Measurements from ENCODE around the gene MYO18B.

Gene MYO18B, protein sequence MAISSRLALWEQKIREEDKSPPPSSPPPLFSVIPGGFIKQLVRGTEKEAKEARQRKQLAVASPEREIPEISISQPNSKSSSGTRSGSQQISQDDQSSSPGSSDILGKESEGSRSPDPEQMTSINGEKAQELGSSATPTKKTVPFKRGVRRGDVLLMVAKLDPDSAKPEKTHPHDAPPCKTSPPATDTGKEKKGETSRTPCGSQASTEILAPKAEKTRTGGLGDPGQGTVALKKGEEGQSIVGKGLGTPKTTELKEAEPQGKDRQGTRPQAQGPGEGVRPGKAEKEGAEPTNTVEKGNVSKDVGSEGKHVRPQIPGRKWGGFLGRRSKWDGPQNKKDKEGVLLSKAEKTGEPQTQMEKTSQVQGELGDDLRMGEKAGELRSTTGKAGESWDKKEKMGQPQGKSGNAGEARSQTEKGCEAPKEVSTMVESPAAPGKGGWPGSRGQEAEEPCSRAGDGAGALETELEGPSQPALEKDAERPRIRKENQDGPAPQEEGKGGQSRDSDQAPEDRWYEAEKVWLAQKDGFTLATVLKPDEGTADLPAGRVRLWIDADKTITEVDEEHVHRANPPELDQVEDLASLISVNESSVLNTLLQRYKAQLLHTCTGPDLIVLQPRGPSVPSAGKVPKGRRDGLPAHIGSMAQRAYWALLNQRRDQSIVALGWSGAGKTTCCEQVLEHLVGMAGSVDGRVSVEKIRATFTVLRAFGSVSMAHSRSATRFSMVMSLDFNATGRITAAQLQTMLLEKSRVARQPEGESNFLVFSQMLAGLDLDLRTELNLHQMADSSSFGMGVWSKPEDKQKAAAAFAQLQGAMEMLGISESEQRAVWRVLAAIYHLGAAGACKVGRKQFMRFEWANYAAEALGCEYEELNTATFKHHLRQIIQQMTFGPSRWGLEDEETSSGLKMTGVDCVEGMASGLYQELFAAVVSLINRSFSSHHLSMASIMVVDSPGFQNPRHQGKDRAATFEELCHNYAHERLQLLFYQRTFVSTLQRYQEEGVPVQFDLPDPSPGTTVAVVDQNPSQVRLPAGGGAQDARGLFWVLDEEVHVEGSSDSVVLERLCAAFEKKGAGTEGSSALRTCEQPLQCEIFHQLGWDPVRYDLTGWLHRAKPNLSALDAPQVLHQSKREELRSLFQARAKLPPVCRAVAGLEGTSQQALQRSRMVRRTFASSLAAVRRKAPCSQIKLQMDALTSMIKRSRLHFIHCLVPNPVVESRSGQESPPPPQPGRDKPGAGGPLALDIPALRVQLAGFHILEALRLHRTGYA (N-terminal part only)

DNA sequence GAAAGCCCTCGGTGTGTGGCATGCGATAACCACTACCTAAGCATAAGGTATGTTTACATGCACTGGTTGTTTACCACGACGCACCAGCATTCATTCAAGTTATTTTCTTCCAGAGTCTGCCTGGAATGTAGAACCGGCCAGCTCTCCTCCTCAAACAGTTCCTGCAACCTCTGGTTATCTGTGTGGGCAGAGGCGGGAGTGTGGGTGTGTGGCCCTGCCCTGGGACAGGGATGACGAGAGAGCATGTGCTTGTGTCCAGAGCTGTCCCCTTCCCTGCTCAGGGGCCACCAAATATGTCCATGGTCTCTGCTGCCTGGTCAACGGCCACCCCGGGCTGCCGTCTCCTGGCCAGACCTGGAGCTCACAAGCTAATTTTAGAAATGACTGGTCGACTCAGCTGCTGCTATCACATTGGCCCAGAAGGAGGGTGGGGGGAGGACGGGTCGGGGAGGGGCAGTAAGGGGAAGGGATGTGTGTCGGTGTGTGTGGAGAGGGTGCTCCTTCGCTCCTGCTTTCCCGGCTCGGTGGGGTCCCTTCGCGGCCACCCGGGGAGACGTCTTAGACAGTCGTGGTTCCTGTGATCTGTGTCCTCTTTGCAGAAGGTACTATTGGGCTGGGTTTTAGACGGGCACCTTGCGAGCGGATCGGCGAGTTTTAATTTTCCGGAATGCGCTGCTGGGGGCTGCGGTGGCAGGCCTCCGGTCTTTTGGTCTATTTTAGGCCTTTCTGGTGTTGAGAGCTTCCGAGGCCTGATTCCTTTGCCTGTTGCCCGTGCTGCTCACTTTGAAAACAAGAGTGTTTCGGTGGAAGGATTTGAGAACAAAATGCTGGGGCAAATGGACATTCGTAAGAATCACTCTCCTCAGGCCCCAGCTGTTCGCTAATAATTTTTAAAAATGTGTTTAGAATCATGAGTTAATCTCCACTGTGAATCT lies at the start of gene MYO18B:
MYO18B (plus strand) TSS at position 497 of the 935 bp plus-strand sequence. CDS start 18,905 bp downstream, outside the sequence.
- Mint-ChIP-seq H3K36me3 (peaks cover 42% of the 10 kb centered on the region), H3K9me3 (peaks cover 17% of the 10 kb centered on the region), H3K27me3 (no peaks in the 10 kb centered on the region), H3K4me1 (peaks cover 79% of the 10 kb centered on the region), H3K27ac (peak within 1 kb of the TSS; percentile 55), H3K4me3 (no peak within 1 kb of the TSS)
- CTCF ChIA-PET = no interaction called here
- no peak for DNase-seq

DNA sequence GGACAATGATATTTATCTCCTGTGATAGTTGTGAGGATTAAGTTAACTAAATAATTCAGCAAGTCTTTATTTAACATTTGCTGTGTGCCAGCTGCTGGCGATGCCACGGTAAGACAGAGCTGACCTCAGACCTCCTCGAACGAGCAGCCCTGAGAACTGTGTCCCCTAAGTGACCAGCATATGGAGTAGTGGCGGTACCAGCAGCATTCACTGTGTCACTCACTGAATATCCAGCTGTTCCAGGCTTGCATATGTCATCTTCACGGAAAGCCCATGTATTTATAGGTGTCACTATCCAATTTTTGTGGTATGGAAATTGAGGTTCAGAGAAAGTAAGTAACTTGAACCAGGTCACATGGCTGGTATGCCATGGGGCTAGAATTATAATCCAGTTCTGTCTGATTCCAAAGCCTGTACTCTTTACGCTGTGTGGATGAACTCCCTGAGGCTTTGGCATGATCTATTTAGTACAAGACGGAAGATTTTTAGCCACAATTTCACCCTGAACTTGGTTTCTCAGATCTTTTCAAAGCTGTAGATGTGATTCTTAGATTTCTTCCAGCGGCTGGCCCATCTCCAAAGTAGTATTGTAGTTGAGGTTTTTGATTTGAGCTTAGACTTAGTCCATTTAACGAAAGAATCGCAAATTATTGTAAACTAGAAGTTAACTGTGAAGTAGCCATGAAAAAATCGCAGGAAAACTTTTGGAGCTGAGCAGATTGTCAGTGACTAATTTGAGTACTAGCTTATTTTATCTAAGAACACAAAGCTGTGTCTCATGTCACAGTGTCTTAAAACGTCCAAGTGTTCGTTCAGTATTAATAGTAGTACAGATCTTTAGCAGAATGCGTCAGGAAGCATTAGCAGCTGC lies 49.4 kb upstream of the MYO18B start:
- Mint-ChIP-seq H3K27ac (no peak overlapping the region), H3K4me1 (no peaks in the 10 kb centered on the region), H3K9me3 (no peaks in the 10 kb centered on the region), H3K27me3 (no peaks in the 10 kb centered on the region), H3K36me3 (peaks cover 54% of the 10 kb centered on the region), H3K4me3 (no peak overlapping the region)
- CTCF ChIA-PET = interaction anchor here (0.9 to 1.2 kb wide), 2 partner anchors 80 to 230 kb away, joined by 3 read pairs; no protein-coding TSS in a partner anchor
- DNase-seq = no peak

DNA sequence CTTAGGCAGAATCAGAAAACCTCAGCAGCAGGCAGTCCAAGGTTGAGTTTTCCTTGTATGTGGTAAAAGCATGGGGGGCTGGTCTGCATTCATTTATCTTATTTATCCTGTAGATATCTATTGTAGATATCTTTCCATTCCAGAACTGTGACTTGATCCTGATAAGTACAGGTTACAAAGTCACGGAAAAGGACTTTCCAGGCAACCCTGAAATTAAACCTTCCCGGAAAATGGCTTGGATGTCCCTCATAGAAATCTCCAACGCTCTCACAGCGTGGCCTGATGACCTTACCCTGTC lies 48.8 kb upstream of the MYO18B start:
- H3K27ac Mint-ChIP-seq = no peak overlapping the region
- no peaks in the 10 kb centered on the region for H3K27me3 Mint-ChIP-seq
- no peaks in the 10 kb centered on the region for H3K4me1 Mint-ChIP-seq
- H3K9me3 Mint-ChIP-seq = no peaks in the 10 kb centered on the region
- DNase-seq = no peak
- CTCF ChIA-PET = interaction anchor here (0.9 to 1.2 kb wide), 2 partner anchors 80 to 230 kb away, joined by 3 read pairs; no protein-coding TSS in a partner anchor
- H3K4me3 Mint-ChIP-seq = no peak overlapping the region
- H3K36me3 Mint-ChIP-seq = peaks cover 58% of the 10 kb centered on the region

DNA sequence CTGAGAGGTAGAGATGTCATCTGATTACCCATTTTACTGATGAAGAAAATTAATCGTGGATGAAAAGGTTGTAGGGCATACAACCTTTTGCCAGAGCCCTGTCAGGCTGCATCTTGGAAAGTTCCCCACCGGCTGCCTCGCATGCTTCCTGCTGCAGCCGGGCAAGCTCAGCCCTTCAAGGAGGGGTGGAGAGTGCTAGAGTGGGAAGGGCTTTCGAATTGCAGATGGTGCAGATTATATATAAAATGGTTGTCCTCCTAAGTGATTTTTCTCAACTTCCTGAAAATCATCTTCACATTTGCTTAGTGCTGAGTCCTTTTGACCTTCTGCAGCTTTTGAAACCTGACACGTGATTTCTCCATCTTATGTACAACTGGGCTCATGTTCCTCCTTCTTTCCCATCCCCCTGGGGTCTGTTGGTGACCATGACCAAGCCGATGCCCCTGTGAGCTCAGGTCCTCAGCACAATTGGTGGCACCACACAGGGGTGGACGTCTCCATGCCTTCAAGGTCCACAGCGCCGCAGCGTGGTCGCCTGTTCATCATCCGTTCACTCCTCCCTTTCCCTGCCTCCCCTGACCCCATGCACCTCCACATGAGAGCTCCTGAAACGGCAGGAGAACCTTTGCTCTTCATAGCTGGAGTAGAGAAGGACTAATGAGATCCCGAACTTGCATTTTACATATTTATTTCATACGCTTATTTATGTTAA lies 47.6 kb upstream of the MYO18B start:
- CTCF ChIA-PET = no interaction called here
- H3K27ac Mint-ChIP-seq = peak overlapping the region; percentile 13
- H3K36me3 Mint-ChIP-seq = peaks cover 61% of the 10 kb centered on the region
- no peak for DNase-seq
- no peaks in the 10 kb centered on the region for H3K9me3 Mint-ChIP-seq
- H3K4me3 Mint-ChIP-seq = no peak overlapping the region
- H3K27me3 Mint-ChIP-seq = no peaks in the 10 kb centered on the region
- H3K4me1 Mint-ChIP-seq = peaks cover 4% of the 10 kb centered on the region

DNA sequence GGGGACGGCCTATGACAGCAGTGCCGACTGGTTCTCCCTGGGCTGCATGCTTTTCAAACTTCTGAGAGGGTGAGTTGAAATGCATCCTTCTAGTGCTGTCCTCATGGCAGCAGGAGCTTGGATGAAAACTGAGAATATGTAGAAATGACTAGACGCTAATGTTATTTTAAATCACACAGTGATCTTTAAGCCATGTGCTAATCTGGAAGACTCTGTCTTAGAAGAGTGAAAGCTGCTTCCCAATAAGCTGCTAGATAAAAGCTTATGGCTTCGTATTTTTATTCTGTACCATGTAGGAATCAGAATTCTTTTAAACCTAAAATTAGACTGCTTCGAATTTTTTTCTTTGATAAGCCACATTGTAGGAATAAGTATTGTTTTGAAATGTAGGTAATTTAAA lies 46.8 kb upstream of the MYO18B start:
- Mint-ChIP-seq H3K4me1 (peaks cover 7% of the 10 kb centered on the region), H3K4me3 (no peak overlapping the region), H3K9me3 (no peaks in the 10 kb centered on the region), H3K36me3 (peaks cover 56% of the 10 kb centered on the region), H3K27me3 (no peaks in the 10 kb centered on the region), H3K27ac (no peak overlapping the region)
- CTCF ChIA-PET = no interaction called here
- DNase-seq = no peak

DNA sequence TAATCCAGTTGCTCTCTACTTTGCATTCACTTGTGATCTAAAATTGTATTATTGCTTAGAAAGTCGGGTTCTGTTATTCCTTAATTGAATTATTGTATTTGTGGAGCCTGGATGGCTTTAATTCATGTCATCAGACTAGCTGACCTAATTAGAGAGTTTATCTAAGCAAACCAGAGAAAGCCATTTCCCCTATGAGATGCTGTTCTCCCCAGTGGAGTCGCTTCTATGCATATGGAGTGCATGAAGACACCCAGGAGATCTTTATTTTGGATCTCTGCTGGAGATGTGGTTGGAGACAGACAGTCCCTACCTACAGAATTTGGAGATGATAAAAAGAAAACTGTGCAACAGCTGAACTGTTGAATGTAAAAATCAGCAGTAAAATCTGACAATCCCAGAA lies 45.2 kb upstream of the MYO18B start:
- Mint-ChIP-seq H3K36me3 (peaks cover 48% of the 10 kb centered on the region), H3K9me3 (no peaks in the 10 kb centered on the region), H3K27ac (no peak overlapping the region), H3K4me1 (peaks cover 15% of the 10 kb centered on the region), H3K4me3 (no peak overlapping the region), H3K27me3 (no peaks in the 10 kb centered on the region)
- CTCF ChIA-PET = interaction anchor here (1.2 kb wide), 1 partner anchor 76 kb away, joined by 3 read pairs; no protein-coding TSS in a partner anchor
- DNase-seq = no peak

DNA sequence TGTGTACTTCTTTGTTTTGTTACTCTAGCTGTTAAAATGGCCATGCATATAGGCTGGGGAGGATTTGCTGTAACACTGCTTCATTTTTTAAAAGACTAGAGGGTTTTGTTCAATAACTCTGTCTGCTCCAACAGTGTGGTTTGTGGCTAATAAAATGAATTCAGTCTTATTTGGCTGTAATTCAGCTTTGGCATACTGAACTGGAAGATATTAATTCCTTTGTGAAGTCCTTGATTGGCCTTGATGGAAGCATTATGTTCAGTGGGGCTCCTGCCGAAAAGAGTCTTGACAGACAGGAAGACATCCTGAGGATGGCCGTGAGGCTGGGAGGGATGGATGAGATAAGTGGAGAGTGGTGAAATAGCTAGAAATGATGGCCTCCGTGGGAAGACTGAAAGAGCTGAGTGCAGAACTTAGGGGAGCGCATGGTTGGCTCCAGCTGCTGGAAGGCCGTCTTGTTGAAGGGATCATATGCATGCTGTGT lies 44.8 kb upstream of the MYO18B start:
- Mint-ChIP-seq H3K27ac (no peak overlapping the region), H3K27me3 (no peaks in the 10 kb centered on the region), H3K4me1 (peaks cover 19% of the 10 kb centered on the region), H3K36me3 (peaks cover 50% of the 10 kb centered on the region), H3K9me3 (no peaks in the 10 kb centered on the region), H3K4me3 (no peak overlapping the region)
- DNase-seq = no peak
- CTCF ChIA-PET = interaction anchor here (1.2 kb wide), 1 partner anchor 76 kb away, joined by 3 read pairs; no protein-coding TSS in a partner anchor

DNA sequence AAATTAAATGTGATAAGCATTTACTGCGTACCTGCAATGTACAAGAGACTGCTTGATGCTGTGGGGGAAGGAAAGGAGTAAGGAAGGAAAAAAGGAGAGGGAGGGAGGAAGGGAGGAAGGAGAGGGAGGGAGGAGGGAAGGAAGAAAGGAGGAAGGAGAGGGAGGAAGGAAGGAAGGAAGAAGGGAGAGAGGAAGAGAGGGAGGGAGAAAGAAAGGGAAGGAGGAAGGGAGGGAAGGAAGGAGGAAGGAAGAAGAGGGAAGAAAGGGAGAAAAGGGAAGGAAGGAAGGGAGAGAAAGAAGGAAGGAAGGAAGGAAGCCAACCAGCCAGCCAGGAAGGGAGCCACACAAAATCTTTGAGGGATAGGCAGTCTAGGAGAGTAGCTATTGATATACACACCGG lies 44.0 kb upstream of the MYO18B start:
- peaks cover 26% of the 10 kb centered on the region for H3K4me1 Mint-ChIP-seq
- DNase-seq = no peak
- CTCF ChIA-PET = interaction anchor here (1.2 to 1.7 kb wide), 2 partner anchors 75 to 81 kb away, joined by 3 to 4 read pairs; no protein-coding TSS in a partner anchor

DNA sequence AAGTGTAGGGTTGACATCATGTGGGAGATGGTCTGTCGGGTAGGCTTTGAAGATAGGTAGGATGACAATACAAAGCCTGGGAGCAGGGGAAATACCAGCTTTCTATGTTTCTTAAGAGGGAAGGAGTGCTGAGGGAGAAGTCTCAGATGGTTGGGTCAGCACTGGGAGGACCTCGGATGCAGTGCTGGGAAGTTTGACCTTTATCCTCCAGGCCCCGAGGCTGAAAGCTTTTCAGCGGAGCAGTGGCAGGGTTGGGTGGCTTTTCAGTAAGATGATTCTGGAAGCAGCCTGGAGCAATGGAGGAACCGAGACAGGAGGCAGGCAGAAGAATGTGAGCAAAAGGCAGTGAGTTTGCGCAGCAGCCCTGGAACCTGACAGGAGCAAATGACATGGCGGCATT lies 43.5 kb upstream of the MYO18B start:
- CTCF ChIA-PET = interaction anchor here (1.7 kb wide), 1 partner anchor 80 kb away, joined by 4 read pairs; no protein-coding TSS in a partner anchor
- Mint-ChIP-seq H3K9me3 (no peaks in the 10 kb centered on the region), H3K36me3 (peaks cover 49% of the 10 kb centered on the region), H3K4me3 (no peak overlapping the region), H3K4me1 (peaks cover 31% of the 10 kb centered on the region), H3K27me3 (no peaks in the 10 kb centered on the region), H3K27ac (no peak overlapping the region)
- no peak for DNase-seq

More for the DNA sequence above, 44.0 kb upstream of the MYO18B start:
- H3K27ac Mint-ChIP-seq = no peak overlapping the region
- H3K36me3 Mint-ChIP-seq = peaks cover 46% of the 10 kb centered on the region
- no peaks in the 10 kb centered on the region for H3K9me3 Mint-ChIP-seq
- H3K4me3 Mint-ChIP-seq = no peak overlapping the region
- no peaks in the 10 kb centered on the region for H3K27me3 Mint-ChIP-seq

DNA sequence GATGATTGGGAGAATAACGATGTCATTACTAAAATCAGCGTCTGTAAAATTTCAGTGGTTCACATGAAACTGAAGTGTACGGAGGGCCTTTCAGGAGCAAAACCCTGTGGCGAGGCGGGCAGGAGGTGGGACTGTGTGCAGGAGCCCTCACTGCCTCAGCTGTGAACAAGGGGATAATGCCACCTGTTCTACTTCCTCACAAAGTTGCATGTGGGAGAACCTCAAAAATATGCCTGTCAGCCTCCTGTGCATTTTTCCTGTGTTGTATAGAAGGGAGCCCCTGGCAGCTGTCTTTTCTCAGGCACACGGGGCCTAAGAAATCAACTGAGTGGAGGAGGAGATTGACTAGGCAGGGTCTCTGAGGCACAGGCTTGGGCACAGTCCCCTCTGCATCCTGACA lies 43.0 kb upstream of the MYO18B start:
- peaks cover 36% of the 10 kb centered on the region for H3K4me1 Mint-ChIP-seq
- no peaks in the 10 kb centered on the region for H3K9me3 Mint-ChIP-seq
- CTCF ChIA-PET = interaction anchor here (1.7 kb wide), 1 partner anchor 80 kb away, joined by 4 read pairs; no protein-coding TSS in a partner anchor
- no peak for DNase-seq
- H3K4me3 Mint-ChIP-seq = no peak overlapping the region
- no peak overlapping the region for H3K27ac Mint-ChIP-seq
- no peaks in the 10 kb centered on the region for H3K27me3 Mint-ChIP-seq
- peaks cover 54% of the 10 kb centered on the region for H3K36me3 Mint-ChIP-seq

DNA sequence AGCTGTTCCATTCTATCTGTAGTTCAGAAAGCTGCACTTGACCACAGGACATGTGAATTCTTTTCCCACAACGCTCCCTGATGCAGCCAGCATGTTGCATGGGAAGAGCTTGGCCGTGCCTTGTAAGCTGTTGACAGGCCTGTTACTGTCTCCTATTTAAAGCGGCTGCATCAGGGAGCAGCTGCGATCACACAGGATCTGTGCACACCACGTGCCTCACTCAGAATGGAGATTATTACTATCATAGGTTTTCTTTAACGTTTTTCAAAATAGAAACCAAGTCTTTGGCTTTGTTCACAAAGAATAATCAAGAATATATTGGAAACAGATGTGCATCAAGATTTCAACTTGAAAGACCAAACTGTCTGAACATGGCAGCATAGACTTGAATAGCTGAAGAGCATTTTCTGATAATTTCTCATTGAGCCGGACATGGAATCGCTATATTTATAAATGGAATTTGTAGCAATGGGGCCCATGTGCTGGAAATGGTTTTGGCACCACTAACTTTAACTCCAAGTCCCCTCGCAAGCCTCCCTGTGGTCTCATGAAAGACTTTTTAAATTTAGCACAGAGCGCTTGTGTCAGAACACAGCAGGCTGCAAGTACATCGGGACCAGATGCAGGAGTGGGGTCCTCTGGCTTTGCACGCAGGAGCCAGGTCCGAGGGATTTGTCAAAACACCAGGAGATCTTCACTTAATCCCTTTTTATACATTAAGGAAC lies 40.8 kb upstream of the MYO18B start:
- Mint-ChIP-seq H3K4me3 (peak overlapping the region; percentile 48), H3K36me3 (peaks cover 64% of the 10 kb centered on the region), H3K4me1 (peaks cover 56% of the 10 kb centered on the region), H3K27ac (no peak overlapping the region), H3K9me3 (no peaks in the 10 kb centered on the region), H3K27me3 (no peaks in the 10 kb centered on the region)
- CTCF ChIA-PET = interaction anchor here (1.1 to 3.3 kb wide), 4 partner anchors 25 to 134 kb away, joined by 3 to 33 read pairs (median 5); no protein-coding TSS in a partner anchor
- DNase-seq = no peak

Data from activated naive CD4-positive, alpha-beta T cell treated with anti-CD3 and anti-CD28 coated beads, Interleukin-2, amount 10 ng/mL, durations not matched to agents 7 days and 5 days (primary cell).